Measurements from ENCODE around the gene HS6ST1.

The HS6ST1 gene

DNA sequence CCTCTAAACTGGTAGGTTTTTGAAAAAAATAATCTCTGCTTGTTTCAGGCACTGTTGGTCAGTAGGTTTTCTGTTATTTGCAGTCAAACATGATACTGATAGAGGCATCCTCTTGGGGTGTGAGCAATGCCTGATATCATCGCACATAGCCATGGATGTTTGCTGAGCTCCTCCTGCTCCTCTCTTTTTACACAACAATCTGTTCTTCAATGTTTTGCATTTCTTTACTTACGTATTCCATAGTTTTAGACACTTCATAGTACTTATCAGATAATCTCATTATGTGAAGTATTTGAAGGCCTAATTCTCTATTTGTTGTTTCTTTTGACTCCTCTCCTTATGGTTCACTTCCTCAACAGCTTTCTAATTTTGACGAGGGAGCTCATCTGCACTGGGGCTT lies 23.0 kb upstream of the HS6ST1 start:
- Mint-ChIP-seq H3K9me3 (peaks cover 58% of the 10 kb centered on the region), H3K4me3 (no peak overlapping the region), H3K36me3 (ENCODE audit: low read depth) (peaks cover 9% of the 10 kb centered on the region), H3K4me1 (peaks cover 5% of the 10 kb centered on the region), H3K27me3 (ENCODE audit: low read depth, poor library complexity) (peaks cover 3% of the 10 kb centered on the region), H3K27ac (no peak overlapping the region)
- no peak for TF ChIP-seq CTCF (IDR thresholded peaks at IDR 0.05)
- no peak for DNase-seq

GRCh38 chr2:128332091-128332634 lies 13.5 kb upstream of the HS6ST1 start:
- no peak for TF ChIP-seq CTCF (IDR thresholded peaks at IDR 0.05)
- Mint-ChIP-seq H3K27ac (no peak overlapping the region), H3K36me3 (ENCODE audit: low read depth) (peaks cover 22% of the 10 kb centered on the region), H3K4me1 (no peaks in the 10 kb centered on the region), H3K27me3 (ENCODE audit: low read depth, poor library complexity) (peaks cover 6% of the 10 kb centered on the region), H3K9me3 (peaks cover 57% of the 10 kb centered on the region), H3K4me3 (no peak overlapping the region)
- no peak for DNase-seq

DNA sequence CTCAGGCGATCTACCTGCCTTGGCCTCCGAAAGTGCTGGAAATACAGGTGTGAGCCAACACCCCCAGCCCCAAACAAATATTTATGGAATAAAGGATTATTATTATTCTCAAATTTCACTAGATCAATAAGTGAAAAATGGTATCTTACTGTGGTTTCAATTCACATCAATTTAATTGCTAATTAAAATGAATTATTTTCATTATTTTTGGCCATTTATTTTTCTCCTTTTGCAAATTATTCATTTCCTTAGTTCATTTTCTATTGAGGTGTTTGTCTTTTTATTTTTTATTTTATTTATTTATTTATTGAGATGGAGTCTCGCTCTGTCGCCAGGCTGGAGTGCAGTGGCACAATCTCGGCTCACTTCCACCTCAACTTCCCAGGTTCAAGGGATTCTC lies 11.9 kb upstream of the HS6ST1 start:
- TF ChIP-seq CTCF (IDR thresholded peaks at IDR 0.05): no peak
- Mint-ChIP-seq H3K9me3 (peaks cover 42% of the 10 kb centered on the region), H3K27ac (no peak overlapping the region), H3K36me3 (ENCODE audit: low read depth) (peaks cover 22% of the 10 kb centered on the region), H3K4me1 (no peaks in the 10 kb centered on the region), H3K4me3 (no peak overlapping the region), H3K27me3 (ENCODE audit: low read depth, poor library complexity) (peaks cover 6% of the 10 kb centered on the region)
- DNase-seq: no peak

DNA sequence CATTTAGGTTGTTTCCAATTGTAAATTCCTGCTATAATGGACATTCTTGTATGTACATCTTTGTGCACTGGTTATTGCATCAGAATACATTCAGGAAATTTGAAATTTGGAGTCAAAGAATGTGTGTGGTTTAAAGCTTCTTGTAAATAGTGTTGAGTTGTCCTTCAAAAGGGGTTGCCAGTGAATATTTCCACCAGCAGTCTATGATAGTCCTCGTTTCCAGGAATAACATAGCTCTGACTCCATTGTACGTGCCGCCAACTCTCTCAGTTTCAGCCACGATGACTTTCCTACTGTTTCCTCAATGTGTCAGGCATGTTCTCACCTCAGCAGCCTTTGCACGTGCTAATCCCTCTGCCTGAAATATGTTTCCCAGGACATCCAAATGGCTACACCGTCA lies 10.9 kb upstream of the HS6ST1 start:
- Mint-ChIP-seq H3K4me1 (no peaks in the 10 kb centered on the region), H3K4me3 (no peak overlapping the region), H3K27ac (no peak overlapping the region), H3K9me3 (peaks cover 34% of the 10 kb centered on the region), H3K27me3 (ENCODE audit: low read depth, poor library complexity) (peaks cover 12% of the 10 kb centered on the region), H3K36me3 (ENCODE audit: low read depth) (peaks cover 22% of the 10 kb centered on the region)
- TF ChIP-seq CTCF (IDR thresholded peaks at IDR 0.05): no peak
- DNase-seq: no peak

DNA sequence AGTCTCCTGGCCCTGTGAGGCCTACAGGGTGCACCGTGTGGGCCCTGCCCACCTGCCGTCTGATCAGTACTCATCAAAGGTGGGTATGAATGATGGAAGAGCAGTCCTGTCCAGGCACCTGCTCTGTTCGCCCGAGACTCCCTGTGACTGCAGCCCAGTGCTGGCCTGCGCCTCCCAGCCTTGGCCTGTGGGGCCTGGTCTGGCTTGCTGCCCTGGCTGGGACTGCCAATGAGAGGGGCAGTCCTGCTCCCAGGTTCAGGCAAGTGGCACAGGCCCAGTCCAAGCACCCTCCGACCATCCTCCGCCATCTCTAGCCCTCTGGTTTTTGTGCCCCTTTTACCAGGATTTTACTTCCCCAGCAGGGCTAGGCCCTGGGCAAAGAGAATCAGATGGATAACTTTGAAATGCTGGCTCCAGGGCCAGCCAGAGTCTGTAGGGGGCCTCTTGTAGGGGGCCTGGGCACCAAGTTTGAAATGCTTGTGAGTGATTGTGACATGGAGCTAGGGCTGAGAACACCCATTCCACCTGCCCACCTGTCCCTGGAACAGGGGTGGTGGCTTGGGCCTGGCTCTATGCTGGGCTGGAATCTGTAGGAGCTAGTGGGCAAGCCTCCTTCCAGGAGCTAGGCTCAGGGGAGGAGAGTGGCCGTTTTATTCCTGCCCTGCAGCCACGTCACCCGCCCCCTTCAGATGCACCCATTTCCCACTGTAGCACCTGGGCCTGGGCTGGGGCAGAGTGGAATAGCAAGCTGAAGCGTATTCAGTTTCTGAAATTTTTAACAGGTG lies 8.7 kb upstream of the HS6ST1 start:
- no peak for DNase-seq
- peaks cover 12% of the 10 kb centered on the region for H3K36me3 Mint-ChIP-seq (ENCODE audit: low read depth)

More for the DNA sequence above, 8.7 kb upstream of the HS6ST1 start:
- Mint-ChIP-seq H3K27me3 (ENCODE audit: low read depth, poor library complexity) (peaks cover 8% of the 10 kb centered on the region), H3K4me1 (peaks cover 9% of the 10 kb centered on the region), H3K9me3 (peaks cover 13% of the 10 kb centered on the region), H3K4me3 (no peak overlapping the region), H3K27ac (no peak overlapping the region)
- no peak for TF ChIP-seq CTCF (IDR thresholded peaks at IDR 0.05)

Measured in nephron progenitor cell (in vitro differentiated cells).